Nephron (organoid): ENCODE data around the gene PDE1A.

Source experiments
- H3K27ac Mint-ChIP-seq, 3 experiments: 2 replicates each; pipeline ENCODE4 v1.8.0; 2020; ENCODE audit warnings: mixed read lengths in 3 of 3, mild to moderate bottlenecking in 2 of 3, moderate library complexity in 1 of 3
- H3K27me3 Mint-ChIP-seq: 2 replicates; pipeline ENCODE4 v1.8.0; 2021; ENCODE audit warnings: low read depth, mild to moderate bottlenecking, moderate library complexity, mixed read lengths
- H3K36me3 Mint-ChIP-seq: 2 replicates; pipeline ENCODE4 v1.8.0; 2020; ENCODE audit warnings: low read depth, mixed read lengths
- H3K4me1 Mint-ChIP-seq: 2 replicates; pipeline ENCODE4 v1.8.0; 2020; ENCODE audit warnings: mixed read lengths
- H3K4me3 Mint-ChIP-seq, 3 experiments: 2 replicates each; pipeline ENCODE4 v1.8.0; 2020; ENCODE audit warnings: mild to moderate bottlenecking in 3 of 3, mixed read lengths in 3 of 3, moderate library complexity in 2 of 3
- H3K9me3 Mint-ChIP-seq: 2 replicates; pipeline ENCODE4 v1.8.0; 2020; ENCODE audit warnings: mixed read lengths
- CTCF ChIP-seq, 3 experiments: fragments of 200-600 bp; sonication (generic); IDR thresholded peaks; one replicate each; pipeline ENCODE4 v1.5.0; 2021; ENCODE audit warnings: antibody characterized with exemption in 3 of 3; ENCODE audit not compliant: unreplicated experiment in 3 of 3

PDE1A gene

GRCh38 chr2:182384860-182385259 lies 42.0 kb downstream of the PDE1A start:
- TF ChIP-seq CTCF (IDR thresholded peaks at IDR 0.05; ENCODE audit: unreplicated experiment in 3 of 3) = no peak
- Mint-ChIP-seq H3K4me3 (no peak overlapping the region), H3K9me3 (peaks cover 35% of the 10 kb centered on the region), H3K4me1 (no peaks in the 10 kb centered on the region), H3K27ac (no peak overlapping the region), H3K36me3 (peaks cover 8% of the 10 kb centered on the region), H3K27me3 (no peaks in the 10 kb centered on the region)

GRCh38 chr2:182381225-182381624 lies 45.6 kb downstream of the PDE1A start:
- Mint-ChIP-seq H3K27me3 (no peaks in the 10 kb centered on the region), H3K36me3 (peaks cover 15% of the 10 kb centered on the region), H3K4me1 (peaks cover 7% of the 10 kb centered on the region), H3K4me3 (no peak overlapping the region), H3K9me3 (peaks cover 39% of the 10 kb centered on the region), H3K27ac (no peak overlapping the region)
- no peak for TF ChIP-seq CTCF (IDR thresholded peaks at IDR 0.05; ENCODE audit: unreplicated experiment in 3 of 3)

GRCh38 chr2:182379241-182379640 lies 47.6 kb downstream of the PDE1A start:
- Mint-ChIP-seq H3K27me3 (no peaks in the 10 kb centered on the region), H3K27ac (peak overlapping the region; percentile 74 to 86 (median 85)), H3K36me3 (peaks cover 9% of the 10 kb centered on the region), H3K9me3 (peaks cover 33% of the 10 kb centered on the region), H3K4me3 (peak overlapping the region in 1 of 3 experiments; percentile 33), H3K4me1 (peaks cover 7% of the 10 kb centered on the region)
- no peak for TF ChIP-seq CTCF (IDR thresholded peaks at IDR 0.05; ENCODE audit: unreplicated experiment in 3 of 3)

GRCh38 chr2:182378759-182379158 lies 48.1 kb downstream of the PDE1A start:
- H3K4me3 Mint-ChIP-seq = no peak overlapping the region
- peaks cover 29% of the 10 kb centered on the region for H3K9me3 Mint-ChIP-seq
- peak overlapping the region; percentile 74 to 86 (median 85) for H3K27ac Mint-ChIP-seq
- no peak for TF ChIP-seq CTCF (IDR thresholded peaks at IDR 0.05; ENCODE audit: unreplicated experiment in 3 of 3)
- H3K36me3 Mint-ChIP-seq = peaks cover 9% of the 10 kb centered on the region
- peaks cover 7% of the 10 kb centered on the region for H3K4me1 Mint-ChIP-seq
- no peaks in the 10 kb centered on the region for H3K27me3 Mint-ChIP-seq

- H3K27me3 Mint-ChIP-seq = no peaks in the 10 kb centered on the region
- H3K36me3 Mint-ChIP-seq = peaks cover 13% of the 10 kb centered on the region
- no peak for TF ChIP-seq CTCF (IDR thresholded peaks at IDR 0.05; ENCODE audit: unreplicated experiment in 3 of 3)
- H3K4me3 Mint-ChIP-seq = no peak overlapping the region
- H3K27ac Mint-ChIP-seq = no peak overlapping the region
- peaks cover 36% of the 10 kb centered on the region for H3K9me3 Mint-ChIP-seq
- H3K4me1 Mint-ChIP-seq = peaks cover 7% of the 10 kb centered on the region
These were observed 49.4 kb downstream of the PDE1A start for GRCh38 chr2:182377467-182377866.

- peaks cover 33% of the 10 kb centered on the region for H3K9me3 Mint-ChIP-seq
- H3K36me3 Mint-ChIP-seq = peaks cover 13% of the 10 kb centered on the region
- peaks cover 7% of the 10 kb centered on the region for H3K4me1 Mint-ChIP-seq
- no peak for TF ChIP-seq CTCF (IDR thresholded peaks at IDR 0.05; ENCODE audit: unreplicated experiment in 3 of 3)
- H3K27ac Mint-ChIP-seq = no peak overlapping the region
- no peak overlapping the region for H3K4me3 Mint-ChIP-seq
- no peaks in the 10 kb centered on the region for H3K27me3 Mint-ChIP-seq
These were observed 51.0 kb downstream of the PDE1A start for GRCh38 chr2:182375862-182376261.
